GM08714 (cell line): ENCODE data around the gene MGAT1.
"Not testable (repeated sequence)": the region's sequence is repeated elsewhere in the genome, so short reads cannot be mapped to it uniquely, and the experiment has no call there.

ENCODE experiments used
- H3K4me3 ChIP-seq: fragments of 200-500 bp; sonication (Bioruptor generic); 2 replicates; pipeline ENCODE4 v1.5.1; 2014; ENCODE audit warnings: mild to moderate bottlenecking, low read length, inconsistent platforms
- ZNF274 ChIP-seq: IDR thresholded peaks from 2 replicates; pipeline ENCODE4 v1.6.1; 2012; ENCODE audit warnings: mild to moderate bottlenecking, low read depth, low read length

The MGAT1 gene

GRCh38 chr5:180790020-180790419 is 12.6 kb downstream of the MGAT1 start:
- H3K4me3 ChIP-seq, result no peak overlapping the region
- TF ChIP-seq ZNF274, result no peak

GRCh38 chr5:180788651-180789410 is 13.8 kb downstream of the MGAT1 start:
- H3K4me3 ChIP-seq, result not testable (repeated sequence)

GRCh38 chr5:180787711-180788431 is 14.7 kb downstream of the MGAT1 start:
- no peak overlapping the region for H3K4me3 ChIP-seq

GRCh38 chr5:180786531-180787398 is 15.8 kb downstream of the MGAT1 start:
- no peak for TF ChIP-seq ZNF274
- no peak overlapping the region for H3K4me3 ChIP-seq

More at GRCh38 chr5:180787711-180788431, 14.7 kb downstream of the MGAT1 start:
- no peak for TF ChIP-seq ZNF274

GRCh38 chr5:180785794-180786221 is 16.8 kb downstream of the MGAT1 start:
- H3K4me3 ChIP-seq, result no peak overlapping the region
- no peak for TF ChIP-seq ZNF274

GRCh38 chr5:180785121-180785781 is 17.4 kb downstream of the MGAT1 start:
- no peak overlapping the region for H3K4me3 ChIP-seq
- no peak for TF ChIP-seq ZNF274

- TF ChIP-seq ZNF274, result no peak
- H3K4me3 ChIP-seq, result no peak overlapping the region
Observed at GRCh38 chr5:180784497-180785097, 18.0 kb downstream of the MGAT1 start.

- H3K4me3 ChIP-seq, result no peak overlapping the region
- no peak for TF ChIP-seq ZNF274
Observed at GRCh38 chr5:180783340-180784052, 19.1 kb downstream of the MGAT1 start.

GRCh38 chr5:180782748-180783147 is 19.9 kb downstream of the MGAT1 start:
- TF ChIP-seq ZNF274, result no peak
- no peak overlapping the region for H3K4me3 ChIP-seq

- not testable (repeated sequence) for H3K4me3 ChIP-seq
Observed at GRCh38 chr5:180781900-180782326, 20.7 kb downstream of the MGAT1 start.

- no peak for TF ChIP-seq ZNF274
- no peak overlapping the region for H3K4me3 ChIP-seq
Observed at GRCh38 chr5:180779985-180780610, 22.5 kb downstream of the MGAT1 start.

GRCh38 chr5:180777475-180777874 is 25.1 kb downstream of the MGAT1 start:
- TF ChIP-seq ZNF274, result no peak
- no peak overlapping the region for H3K4me3 ChIP-seq

- no peak overlapping the region for H3K4me3 ChIP-seq
Observed at GRCh38 chr5:180776376-180776775, 26.2 kb downstream of the MGAT1 start.

More at GRCh38 chr5:180776376-180776775, 26.2 kb downstream of the MGAT1 start:
- TF ChIP-seq ZNF274, result no peak
